ENCODE results near the gene ZNF865. TPM values are rescaled to one million over a fixed set of nuclear protein-coding genes. Genes with fewer than 3 reads are reported as not detected.

The ZNF865 gene
- total RNA-seq, 4 donors from 2014 or later = 7.5 to 15.4 (median 10.2) TPM

- no peak for TF ChIP-seq POLR2A (IDR thresholded peaks at IDR 0.05; ENCODE audit: low read depth)
- no peak for TF ChIP-seq CTCF (IDR thresholded peaks at IDR 0.05)
- Histone ChIP-seq H3K9me3 (no peaks in the 10 kb centered on the region), H3K4me3 (no peak overlapping the region), H3K4me1 (peaks cover 5 to 41% (median 34%) of the 10 kb centered on the region in 4 donors), H3K27ac (replicated peaks in 1 of 4) (no peak overlapping the region), H3K36me3 (peaks cover 26 to 67% (median 49%) of the 10 kb centered on the region in 4 donors), H3K27me3 (no peaks in the 10 kb centered on the region)
- no peak for DNase-seq (ENCODE audit: extremely low spot score)
- 96% methylated on average over 34 of the region's 38 CpGs for WGBS
- intact Hi-C loops (cut with DNase I) = no loop called here
Observed at GRCh38 chr19:55616395-55616875, 11.0 kb downstream of the ZNF865 start.

GRCh38 chr19:55617426-55617825, 12.0 kb downstream of the ZNF865 start:
- no peak overlapping the region for H3K4me3 ChIP-seq
- DNase-seq (ENCODE audit: extremely low spot score) = no peak
- peaks cover 0 to 32% (median 24%) of the 10 kb centered on the region in 4 donors for H3K4me1 ChIP-seq
- peaks cover 32 to 77% (median 59%) of the 10 kb centered on the region in 4 donors for H3K36me3 ChIP-seq
- no peaks in the 10 kb centered on the region for H3K9me3 ChIP-seq
- TF ChIP-seq POLR2AphosphoS5 (IDR thresholded peaks at IDR 0.05) (no peak), EP300 (IDR thresholded peaks at IDR 0.05) (no peak), POLR2A (IDR thresholded peaks at IDR 0.05; ENCODE audit: low read depth) (no peak)
- WGBS = 88% methylated on average over 8 of the region's 8 CpGs
- no peak overlapping the region for H3K27ac ChIP-seq (replicated peaks in 1 of 4)
- H3K27me3 ChIP-seq = no peaks in the 10 kb centered on the region
- intact Hi-C loops (cut with DNase I) = no loop called here

DNA sequence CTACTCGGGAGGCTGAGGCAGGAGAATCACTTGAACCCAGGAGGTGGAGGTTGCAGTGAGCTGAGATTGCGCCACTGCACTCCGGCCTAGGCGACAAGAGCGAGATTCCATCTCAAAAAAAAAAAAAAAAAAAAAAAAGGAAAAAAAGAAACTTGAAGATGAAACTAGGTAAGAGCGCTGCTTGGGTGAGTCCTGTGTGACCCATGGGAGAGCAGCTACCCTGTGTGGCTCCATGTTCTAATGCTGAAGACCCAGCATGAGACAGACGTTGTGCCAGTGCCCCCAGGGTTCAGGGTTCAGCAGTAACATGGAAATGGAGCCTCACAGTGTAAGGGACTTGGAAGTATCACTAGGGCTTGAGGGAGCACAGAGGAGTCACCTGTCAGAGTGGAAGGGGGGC, 13.0 kb downstream of the ZNF865 start:
- peaks cover 0 to 27% (median 19%) of the 10 kb centered on the region in 4 donors for H3K4me1 ChIP-seq
- intact Hi-C loops (cut with DNase I) = no loop called here
- H3K9me3 ChIP-seq = no peaks in the 10 kb centered on the region
- TF ChIP-seq CTCF (IDR thresholded peaks at IDR 0.05) = no peak
- TF ChIP-seq POLR2A (IDR thresholded peaks at IDR 0.05; ENCODE audit: low read depth) = no peak
- no peak for TF ChIP-seq EP300 (IDR thresholded peaks at IDR 0.05)
- TF ChIP-seq POLR2AphosphoS5 (IDR thresholded peaks at IDR 0.05) = no peak
- DNase-seq (ENCODE audit: extremely low spot score) = no peak
- H3K27me3 ChIP-seq = no peaks in the 10 kb centered on the region
- H3K36me3 ChIP-seq = peaks cover 32 to 72% (median 59%) of the 10 kb centered on the region in 4 donors
- H3K27ac ChIP-seq (replicated peaks in 1 of 4) = peak overlapping the region in 2 of 4 donors; percentile 40 to 43
- H3K4me3 ChIP-seq = no peak overlapping the region
- 89% methylated on average over 7 of the region's 7 CpGs for WGBS

DNA sequence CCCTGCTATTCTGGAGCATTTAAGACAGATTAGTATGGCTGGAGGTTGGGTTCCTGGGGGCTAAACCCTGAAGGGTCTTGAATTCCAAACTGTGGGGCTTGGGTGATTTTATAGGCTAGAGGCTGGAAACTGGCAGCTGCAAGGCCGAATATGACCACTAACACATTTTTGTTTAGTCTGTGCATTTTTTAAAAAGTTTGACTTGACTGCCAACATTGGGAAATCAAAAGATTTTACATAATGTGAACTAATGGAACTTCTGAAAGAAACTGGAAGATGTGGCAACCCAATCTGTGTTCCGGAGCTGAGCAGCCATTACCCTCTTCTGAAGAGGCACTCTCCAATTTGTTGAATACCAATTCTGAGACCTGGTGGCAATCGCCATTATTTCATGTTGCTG, 13.8 kb downstream of the ZNF865 start:
- DNase-seq (ENCODE audit: extremely low spot score) = no peak
- Histone ChIP-seq H3K27me3 (no peaks in the 10 kb centered on the region), H3K4me3 (no peak overlapping the region), H3K9me3 (no peaks in the 10 kb centered on the region), H3K4me1 (peaks cover 0 to 32% (median 25%) of the 10 kb centered on the region in 4 donors), H3K27ac (replicated peaks in 1 of 4) (peak overlapping the region in 3 of 4 donors; percentile 36 to 43 (median 40)), H3K36me3 (peaks cover 27 to 63% (median 51%) of the 10 kb centered on the region in 4 donors)
- WGBS = 72% methylated on average over 3 of the region's 3 CpGs
- TF ChIP-seq POLR2A (IDR thresholded peaks at IDR 0.05; ENCODE audit: low read depth) (no peak), CTCF (IDR thresholded peaks at IDR 0.05) (no peak), POLR2AphosphoS5 (IDR thresholded peaks at IDR 0.05) (peak in 1 of 2 donors; percentile 19), EP300 (IDR thresholded peaks at IDR 0.05) (no peak)
- intact Hi-C loops (cut with DNase I) = no loop called here

GRCh38 chr19:55620410-55621204, 15.2 kb downstream of the ZNF865 start:
- 84% methylated on average over 10 of the region's 12 CpGs for WGBS
- Histone ChIP-seq H3K9me3 (no peaks in the 10 kb centered on the region), H3K27ac (replicated peaks in 1 of 4) (no peak overlapping the region), H3K4me3 (no peak overlapping the region), H3K27me3 (no peaks in the 10 kb centered on the region), H3K36me3 (peaks cover 16 to 50% (median 40%) of the 10 kb centered on the region in 4 donors), H3K4me1 (peaks cover 5 to 42% (median 33%) of the 10 kb centered on the region in 4 donors)
- DNase-seq (ENCODE audit: extremely low spot score) = no peak
- TF ChIP-seq CTCF (IDR thresholded peaks at IDR 0.05) = no peak
- TF ChIP-seq EP300 (IDR thresholded peaks at IDR 0.05) = no peak
- TF ChIP-seq POLR2AphosphoS5 (IDR thresholded peaks at IDR 0.05) = no peak
- no peak for TF ChIP-seq POLR2A (IDR thresholded peaks at IDR 0.05; ENCODE audit: low read depth)
- intact Hi-C loops (cut with DNase I) = no loop called here
